GM19468 (cell line): ENCODE results near the gene MYL7.
A peak's percentile ranks its signal among the peaks of the same experiment; 100 is the strongest.
"Not testable (repeated sequence)": the region's sequence is repeated elsewhere in the genome, so short reads cannot be mapped to it uniquely, and the experiment has no call there.

Experiments
- ATAC-seq: cut with Tn5 transposase; IDR thresholded peaks from one replicate; pipeline ENCODE4 v1.9.1; 2021; ENCODE audit warnings: mild to moderate bottlenecking, moderate library complexity, moderate number of reproducible peaks; ENCODE audit not compliant: unreplicated experiment; ENCODE audit errors: extremely low read depth

Gene MYL7

DNA sequence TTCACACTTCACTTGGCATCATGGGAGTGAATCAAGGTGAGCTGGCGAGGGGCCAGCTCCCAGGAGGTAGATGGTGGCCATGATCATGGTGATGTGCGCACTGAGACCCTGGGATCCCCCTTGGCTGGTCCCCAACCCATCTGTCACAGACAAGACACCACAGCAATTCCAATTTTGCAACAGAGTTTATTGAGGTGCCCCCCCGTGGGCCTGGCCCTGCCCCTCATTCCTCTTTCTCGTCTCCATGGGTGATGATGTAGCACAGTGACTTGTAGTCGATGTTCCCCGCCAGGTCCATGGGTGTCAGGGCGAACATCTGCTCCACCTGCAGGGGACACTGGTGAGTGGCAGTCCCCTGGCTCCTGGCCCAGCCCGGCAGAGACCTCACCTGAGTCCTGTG is 2.4 kb downstream of the MYL7 start:
- no peak for ATAC-seq

DNA sequence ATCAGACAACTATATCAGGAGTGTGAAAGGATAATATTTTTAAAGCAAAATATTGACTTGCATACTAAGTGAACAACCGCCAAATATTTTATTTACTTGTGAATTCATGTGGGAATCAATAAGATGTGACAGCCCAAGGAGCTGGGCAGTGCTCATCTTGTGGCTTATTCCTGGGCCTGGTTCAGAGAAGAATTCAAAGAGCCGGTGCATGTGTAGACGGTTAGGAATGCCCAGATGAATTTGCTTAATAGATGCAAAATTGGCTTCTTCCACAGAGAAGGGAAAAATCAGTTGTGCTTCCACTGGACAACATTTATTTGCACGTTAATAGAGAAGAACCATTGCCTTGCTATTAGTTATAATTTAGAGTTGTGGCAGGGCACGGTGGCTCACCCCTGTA is 4.4 kb downstream of the MYL7 start:
- no peak for ATAC-seq

DNA sequence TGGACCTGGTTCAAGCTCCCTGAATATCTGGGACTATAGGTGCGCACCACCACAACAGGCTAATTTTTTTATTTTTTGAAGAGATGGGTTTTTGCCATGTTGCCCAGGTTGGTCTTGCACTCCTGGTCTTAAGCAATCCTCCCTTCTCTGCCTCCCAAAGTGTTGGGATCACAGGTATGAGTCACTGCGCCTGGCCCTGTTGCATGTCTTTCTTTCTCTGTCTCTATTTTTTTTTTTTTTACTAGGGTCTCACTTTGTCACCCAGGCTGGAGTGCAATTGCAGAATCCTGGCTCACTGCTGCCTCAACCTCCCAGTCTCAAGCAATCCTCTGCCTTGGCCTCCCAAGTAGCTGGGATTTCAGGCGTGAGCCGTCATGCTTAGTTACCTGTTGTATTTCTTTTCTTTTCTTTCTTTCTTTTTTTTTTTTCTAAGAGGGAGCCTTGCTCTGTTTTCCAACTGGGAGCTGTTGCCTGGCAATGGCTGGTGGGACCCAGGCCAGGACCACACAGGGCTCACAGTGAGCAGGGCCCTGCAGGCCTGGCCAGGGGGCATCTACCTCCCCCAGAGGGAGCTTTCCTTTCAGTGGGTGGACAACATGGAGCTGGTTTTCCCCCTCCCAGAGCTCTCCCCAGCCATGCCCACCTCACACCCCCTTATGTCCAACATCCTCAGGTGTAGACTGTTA is 6.0 kb downstream of the MYL7 start:
- no peak for ATAC-seq

DNA sequence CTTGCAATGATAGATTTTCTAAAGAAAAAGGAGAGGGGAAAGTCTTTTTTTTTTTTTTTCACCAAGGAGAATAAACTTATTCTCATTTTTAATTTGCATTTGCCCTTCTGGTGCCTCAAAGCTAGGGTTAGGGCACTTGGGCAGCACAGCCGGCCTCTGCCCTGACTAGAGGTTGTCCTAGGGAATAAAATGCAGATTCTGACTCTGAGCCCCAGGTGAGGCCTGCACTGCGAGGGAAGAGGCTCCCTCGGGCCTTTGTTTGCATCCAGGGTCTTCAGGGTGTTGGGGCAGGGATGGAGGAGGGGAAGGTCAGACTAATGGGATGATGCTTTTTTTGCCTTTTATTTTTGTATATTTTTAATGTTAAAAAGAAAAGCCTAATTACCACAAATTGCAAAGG is 7.8 kb downstream of the MYL7 start:
- ATAC-seq, result no peak

DNA sequence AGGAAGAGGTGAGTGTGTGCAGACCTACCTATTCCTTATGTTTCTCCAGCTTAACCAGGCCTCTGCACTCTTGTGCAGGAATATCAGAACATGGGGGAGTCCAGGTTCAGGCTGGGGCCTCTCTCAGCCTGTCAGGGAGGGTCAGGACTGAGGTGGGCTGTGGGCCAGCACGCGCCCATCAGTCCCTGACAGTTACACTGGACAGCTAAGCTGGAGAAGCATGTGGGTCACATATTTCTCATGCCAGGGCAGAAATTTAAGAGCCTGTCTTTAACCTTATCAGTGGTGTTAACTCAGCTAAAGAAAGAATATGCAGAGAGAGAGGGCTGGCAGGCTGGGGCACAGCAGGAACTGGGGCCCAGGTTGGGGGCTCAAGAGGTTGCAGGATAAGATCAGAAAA is 9.1 kb downstream of the MYL7 start:
- ATAC-seq, result no peak

DNA sequence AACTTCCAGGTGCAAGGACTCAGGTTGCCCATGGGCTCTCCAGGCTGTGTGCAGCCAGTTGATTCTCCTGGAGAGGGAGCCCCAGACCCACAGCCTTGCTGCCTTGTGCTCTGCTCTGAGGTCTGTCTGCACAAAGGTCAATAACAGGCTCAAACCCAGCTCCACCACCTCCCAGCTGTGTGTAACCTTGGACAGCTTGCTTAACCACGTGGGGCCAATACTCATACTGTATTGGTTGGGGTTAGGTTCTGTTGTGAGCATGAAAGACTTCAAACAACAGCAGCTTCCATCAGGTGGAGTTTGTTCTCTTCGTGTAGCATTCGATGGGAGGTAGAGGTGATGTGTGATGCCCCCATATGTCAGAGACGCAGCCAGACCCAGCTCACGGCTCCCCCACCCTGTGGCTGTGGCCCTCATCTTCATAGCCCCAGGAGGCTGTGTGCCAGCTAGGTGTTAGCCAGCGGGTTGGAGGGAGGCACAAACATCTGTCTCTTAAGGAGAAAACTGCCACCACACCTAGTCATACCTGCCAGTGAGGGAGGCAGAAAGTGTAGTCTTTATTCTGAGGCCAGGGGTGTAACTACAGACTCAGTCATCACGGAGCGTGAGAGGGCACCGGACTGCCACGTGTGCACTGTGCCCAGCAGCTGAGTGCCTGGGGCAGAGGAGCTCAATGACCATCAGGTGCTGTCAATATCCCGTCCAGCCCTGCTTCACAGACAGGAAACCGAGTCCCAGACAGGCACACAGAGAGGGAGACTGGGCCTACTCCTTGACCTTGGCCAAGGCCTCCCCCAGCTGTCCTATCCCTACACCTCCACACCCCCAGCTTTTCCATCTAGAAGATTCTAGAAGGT is 9.7 kb downstream of the MYL7 start:
- no peak for ATAC-seq

DNA sequence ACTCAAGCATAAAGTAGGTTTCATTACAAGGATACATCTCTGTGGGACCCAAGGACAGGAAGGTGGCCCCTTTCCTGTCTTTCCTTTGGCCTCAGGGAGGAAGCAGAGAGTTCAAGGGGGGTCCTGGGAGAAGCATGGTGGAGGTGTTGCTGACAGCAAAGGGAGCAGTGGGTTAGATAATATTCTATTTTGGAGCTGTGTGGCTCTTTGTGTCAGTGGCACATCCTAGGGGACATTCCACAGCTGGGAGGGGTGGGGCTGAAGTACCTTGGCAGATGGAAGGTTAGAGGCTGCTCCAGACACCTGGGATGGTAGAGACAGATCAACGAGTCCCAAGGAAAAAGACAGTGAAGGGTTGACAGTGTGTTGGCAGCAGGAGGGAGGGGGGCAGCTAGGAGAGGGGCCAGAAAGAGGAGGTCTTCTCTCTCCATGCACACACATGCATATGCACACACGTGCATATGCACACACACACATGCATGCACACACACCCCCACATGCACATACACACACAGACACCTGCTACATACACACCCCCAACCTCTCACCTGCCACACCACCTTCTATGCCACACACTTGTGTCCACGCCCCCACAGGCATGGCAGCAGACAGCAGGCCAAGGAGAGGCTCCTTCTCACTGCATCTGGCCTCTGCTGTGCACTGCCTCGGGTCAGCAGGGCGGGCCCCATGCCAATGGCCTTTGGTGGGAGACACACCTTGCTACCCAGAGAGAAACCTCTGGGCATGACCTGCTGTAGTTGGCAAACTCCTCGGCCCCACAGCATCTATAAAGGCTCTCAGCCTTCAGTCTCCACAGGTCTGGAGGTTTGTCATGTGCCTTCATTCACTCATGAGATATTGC is 12.2 kb downstream of the MYL7 start:
- no peak for ATAC-seq

DNA sequence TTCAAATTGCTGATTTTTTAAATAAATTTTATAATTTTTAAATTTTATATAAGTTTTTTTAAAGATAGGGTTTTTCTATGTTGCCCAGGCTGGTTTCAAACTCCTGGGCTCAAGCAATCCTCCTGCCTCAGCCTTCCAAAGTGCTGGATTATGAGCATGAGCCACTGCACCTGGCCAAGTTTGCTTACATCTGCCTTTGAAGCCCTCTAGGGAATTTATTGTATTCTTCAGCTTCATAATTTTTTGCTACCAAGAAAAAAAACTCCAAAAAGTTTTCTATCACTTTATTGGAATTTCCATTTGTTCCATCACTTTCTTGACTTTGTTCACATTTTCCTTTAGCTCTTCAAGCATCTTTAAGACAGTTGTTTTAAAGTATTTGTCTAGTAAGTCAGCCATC is 14.0 kb downstream of the MYL7 start:
- ATAC-seq, result no peak

DNA sequence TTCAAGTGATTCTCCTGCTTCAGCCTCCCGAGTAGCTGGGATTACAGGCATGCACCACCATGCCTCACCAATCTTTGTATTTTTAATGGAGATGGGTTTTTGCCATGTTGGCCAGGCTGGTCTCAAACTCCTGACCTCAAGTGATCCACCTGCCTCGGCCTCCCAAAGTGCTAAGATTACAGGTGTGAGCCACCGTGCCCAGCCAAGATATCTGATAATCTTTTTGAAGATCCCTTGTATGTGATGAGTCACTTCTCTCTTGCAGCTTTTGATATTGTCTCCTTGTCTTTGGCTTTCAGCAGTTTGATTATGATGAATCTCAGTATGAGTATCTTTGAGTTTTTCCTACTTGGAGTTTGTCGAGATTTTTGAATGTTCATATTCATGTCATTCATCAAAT is 14.6 kb downstream of the MYL7 start:
- not testable (repeated sequence) for ATAC-seq

DNA sequence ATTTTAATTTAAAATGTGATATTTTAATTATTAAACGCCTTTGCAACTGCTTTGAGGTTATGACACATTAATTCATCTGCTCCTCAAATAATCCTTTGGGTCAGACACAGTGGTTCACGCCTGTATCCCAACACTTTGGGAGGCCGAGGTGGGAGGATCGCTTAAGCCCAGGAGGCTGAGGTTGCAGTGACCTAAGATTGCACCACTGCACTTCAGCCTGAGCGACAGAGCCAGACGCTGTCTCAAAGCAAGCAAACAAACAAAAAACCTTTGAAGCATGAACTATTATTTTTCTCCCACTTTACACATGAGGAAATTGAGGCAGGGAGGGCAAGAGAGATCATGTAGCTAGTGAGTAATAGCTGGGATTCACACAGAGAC is 16.3 kb downstream of the MYL7 start:
- ATAC-seq, result no peak

DNA sequence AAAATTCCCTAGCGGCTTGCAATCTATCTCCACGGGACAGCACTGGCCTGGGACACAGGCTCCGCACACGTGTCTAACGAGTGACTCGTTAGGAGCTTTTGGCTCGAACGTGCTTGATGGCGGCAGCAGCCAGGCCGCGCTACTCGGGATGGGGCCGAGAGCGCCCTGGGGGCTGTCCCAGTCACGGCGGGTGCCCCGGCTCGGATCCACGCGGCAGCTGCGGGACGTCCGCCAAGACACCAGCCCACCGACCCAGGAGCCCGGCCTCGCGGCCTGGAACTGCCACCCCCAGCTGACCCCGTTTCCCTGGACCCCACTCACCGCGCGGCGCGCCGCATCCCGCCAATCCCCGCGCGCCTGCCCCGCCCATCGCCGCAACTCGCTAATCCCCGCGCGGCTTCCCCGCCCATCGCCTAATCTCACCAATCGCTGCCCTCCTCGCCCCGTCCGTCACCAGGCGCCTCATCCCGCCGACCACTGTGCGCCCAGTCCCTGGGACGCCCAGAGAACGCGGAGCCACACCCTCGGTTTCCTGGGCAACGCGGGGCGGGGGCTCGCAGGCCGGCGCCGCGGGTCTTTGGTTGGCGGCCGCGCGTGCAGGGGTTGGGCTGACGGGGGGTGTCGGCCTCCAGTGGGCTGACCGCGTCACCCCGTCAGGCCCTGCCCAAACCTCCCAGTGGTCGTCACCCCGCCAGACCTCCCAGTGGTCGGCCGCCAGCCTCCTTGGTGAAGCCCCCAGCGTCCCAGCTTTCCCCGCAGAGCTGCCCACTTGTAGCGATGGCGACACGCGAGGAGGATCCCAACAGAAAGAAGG is 17.7 kb downstream of the MYL7 start, which contains the start of gene POLD2:
TSS of gene POLD2 (minus strand) at position 359 of the 814 bp plus-strand sequence. CDS start 1,495 bp downstream, outside the sequence.
- ATAC-seq, result peak; percentile 95

DNA sequence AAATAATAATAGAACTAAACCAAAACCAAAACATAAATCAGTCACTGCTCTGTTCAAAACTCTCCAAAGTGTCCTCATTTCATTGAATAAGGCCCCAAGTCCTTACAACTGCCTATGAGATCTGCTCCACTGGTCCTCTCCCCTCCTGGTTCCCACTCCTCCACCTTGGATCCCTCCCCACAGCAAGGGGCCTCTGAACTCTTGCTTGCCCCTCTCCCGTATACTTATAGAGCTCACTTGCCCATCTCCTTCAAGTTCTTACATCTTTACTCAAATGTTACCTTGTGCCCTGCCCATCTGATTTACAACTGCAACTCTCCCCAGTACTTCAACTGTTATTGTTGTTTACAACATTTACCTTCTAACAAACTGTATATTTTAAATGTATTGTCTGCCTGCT is 18.6 kb downstream of the MYL7 start:
- ATAC-seq, result no peak

DNA sequence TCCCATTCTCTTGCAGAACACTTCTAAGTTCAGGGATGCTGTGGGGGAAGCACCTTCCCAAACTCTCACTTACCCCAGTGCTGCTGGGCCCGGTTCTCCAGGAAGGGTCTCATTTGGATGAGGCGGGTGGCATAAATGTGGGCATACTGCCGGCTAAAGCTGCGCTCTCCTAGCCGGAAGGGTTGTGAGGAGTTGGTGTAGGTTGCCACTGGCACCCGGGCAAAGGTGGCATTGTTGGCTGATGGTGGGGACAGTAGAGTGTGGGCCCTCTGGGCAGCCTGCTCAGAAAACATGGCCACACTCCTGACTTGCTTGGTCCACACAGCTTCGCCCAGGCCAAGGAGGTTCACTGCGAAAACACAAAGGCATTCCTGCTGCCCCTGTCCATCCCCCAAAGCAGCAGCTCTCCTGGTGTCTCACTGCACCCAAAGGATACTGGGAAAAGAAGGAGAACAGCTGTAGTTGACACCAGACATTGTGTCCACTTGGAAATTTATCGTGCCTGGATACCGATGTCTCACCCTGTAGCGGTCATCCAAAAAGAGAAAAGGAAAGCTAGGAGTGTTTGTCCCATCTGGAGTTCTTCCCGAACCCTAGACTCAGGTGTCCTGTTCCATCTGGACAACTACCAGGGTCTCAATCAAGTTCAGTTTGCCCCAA is 19.2 kb downstream of the MYL7 start:
- ATAC-seq, result no peak

DNA sequence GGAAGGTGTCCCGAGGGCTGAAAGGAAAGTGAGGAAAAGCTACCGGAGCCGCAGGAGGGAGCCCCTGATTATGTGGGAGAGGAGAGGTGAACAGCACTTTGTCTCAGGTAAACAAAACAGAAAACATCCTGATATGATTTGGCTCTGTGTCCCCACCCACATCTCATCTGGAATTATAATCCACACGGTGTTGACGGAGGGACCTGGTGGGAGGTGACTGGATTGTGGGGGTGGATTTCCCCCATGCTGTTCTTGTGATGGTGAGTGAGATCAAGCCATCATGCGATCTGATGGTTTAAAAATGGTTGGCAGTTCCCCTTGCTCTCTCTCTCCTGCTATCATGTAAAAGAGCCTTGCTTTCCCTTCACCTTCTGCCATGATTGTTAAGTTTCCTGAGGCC is 20.7 kb downstream of the MYL7 start:
- ATAC-seq, result no peak

DNA sequence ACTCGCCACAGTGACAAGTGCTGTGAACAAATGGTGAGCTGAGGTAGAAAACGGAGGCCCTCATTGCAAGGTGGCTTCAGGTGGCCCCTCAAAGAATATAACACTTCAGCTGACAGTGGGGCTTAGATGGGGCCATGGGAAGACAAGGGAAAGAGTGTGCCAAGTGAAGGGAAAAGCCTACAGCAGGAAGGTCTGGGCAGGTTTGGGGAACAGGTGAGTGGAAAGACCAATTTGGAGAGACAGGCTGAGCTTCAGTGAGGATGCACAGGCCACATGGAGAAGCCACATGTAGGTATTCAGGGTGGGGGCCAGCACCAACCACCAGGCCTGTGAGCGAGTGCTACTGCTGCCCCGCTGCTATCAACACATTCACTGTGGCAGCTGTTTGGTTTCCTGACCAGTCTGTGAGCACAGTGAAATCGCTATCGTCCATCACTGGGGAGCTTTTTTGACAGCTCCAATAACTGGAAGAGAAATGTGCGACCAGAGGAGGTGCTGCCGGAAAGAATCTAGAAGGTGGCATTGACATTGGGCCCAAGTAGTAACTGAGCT is 21.2 kb downstream of the MYL7 start:
- ATAC-seq, result no peak

DNA sequence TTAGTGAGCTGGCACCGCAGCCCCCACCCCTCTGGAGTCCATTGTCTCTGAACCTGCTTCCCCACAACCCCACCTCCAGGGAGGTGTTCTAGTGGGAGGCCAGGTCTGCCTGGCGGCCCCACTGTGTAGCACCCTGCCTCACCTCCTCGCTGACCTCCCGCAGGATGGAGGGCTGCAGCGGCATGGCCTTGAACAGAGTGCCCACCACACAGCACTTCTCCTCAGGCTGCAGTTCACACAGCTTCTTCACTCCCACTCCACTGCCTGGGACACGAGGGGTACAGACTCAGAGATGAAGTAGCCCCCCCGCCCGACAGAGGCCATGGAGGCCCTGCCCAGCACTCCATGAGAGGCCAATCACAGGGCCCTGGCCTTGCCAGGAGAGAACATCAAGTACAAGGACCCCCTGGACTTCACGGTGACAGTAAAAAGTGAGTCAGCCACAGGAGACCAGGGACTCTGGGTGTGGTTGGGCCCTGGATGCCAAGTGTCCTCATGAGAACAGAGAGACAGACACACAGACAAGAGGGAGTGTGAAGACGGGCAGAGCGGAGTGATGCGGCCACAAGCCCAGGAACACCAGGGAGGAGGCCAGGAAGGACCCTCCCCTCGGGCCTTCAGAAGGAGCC is 23.2 kb downstream of the MYL7 start:
- ATAC-seq, result no peak

DNA sequence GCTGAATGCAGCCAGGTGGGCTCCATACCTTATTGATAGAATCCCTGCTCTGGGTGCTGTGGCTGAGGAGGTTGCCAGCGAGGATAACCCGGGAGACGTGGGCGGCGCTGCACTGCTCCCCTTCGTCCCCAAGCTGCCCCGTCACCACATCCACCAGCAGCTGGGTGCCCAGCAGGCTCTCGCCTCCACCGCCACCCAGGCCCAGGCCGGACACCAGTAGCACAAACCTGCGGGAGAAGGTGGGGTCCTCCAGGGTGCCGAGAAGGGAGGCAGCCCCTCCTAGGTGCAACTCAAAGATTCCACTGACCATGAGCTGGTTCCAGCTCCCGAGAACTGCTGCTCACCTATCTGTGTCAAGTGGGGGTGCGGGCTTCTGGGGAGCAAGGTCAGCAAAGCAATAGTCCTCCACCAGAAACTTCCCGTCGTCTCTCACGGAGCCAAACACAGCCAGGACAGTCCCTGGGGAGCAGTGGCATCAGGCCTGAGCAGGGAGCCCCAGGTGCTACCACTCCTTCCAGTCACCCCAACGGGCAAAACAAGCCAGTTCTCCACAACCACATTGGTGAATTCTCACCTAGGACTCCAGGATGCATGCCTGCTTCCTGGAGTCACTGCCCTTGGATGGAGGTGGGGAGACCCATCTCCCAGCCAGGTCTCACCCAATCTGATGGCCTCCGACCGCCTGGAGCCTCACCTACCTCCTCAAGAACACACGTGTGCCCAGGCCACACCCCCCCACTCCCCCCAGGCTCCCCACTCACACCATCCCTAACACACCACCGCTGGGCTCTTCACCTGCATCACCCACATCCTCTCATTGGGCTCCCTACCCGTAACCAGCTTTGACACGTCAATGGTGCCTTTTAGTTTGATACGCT is 24.1 kb downstream of the MYL7 start:
- no peak for ATAC-seq
